Measurements from ENCODE around the gene MIB2. TPM values are rescaled to one million over a fixed set of nuclear protein-coding genes. Genes with fewer than 3 reads are reported as not detected.

MIB2 gene
- total and polyA plus RNA-seq, 2 of the 4 experiments (the other 2 are of a cell fraction) = 17.2 to 47.8 TPM

DNA sequence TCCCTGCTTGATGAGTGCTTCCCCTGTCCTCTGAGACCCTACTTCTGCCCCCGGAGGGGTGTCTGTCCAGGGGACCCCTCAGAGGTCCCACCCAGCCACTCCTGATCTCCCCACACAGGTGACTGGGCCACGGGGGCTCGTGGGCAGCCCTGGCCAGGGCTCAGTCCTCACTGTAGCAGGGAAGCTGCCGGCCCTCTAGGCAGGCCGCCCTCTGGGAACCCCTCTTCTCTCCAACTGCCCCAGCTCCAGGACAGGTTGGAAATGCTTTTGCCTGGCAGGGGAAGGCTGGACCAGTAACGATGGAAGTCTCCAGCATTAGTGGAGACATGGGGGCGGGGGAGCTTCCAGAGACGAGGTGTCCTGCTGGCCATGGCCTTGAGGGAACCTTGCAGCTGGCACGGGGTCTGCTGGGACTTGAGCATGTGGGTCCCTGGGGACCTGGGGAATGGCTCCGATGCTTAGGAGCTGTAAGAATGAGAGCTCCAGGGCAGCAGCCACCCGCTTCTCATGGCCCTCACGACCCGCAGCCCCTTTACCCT, 12.3 kb upstream of the MIB2 start:
- no peak for TF ChIP-seq RAD21 (IDR thresholded peaks at IDR 0.05; ENCODE audit: low read length)
- TF ChIP-seq RFX5 (IDR thresholded peaks at IDR 0.05; ENCODE audit: low read depth, low read length) = no peak
- TF ChIP-seq NFE2L2 (IDR thresholded peaks at IDR 0.05; ENCODE audit: low read depth, low read length) = no peak
- no peak for TF ChIP-seq BHLHE40 (IDR thresholded peaks at IDR 0.05; ENCODE audit: low read depth, low read length)
- no peak for TF ChIP-seq CEBPB (IDR thresholded peaks at IDR 0.05; ENCODE audit: low read depth, low read length)
- no peak for TF ChIP-seq SMC3 (IDR thresholded peaks at IDR 0.05; ENCODE audit: low read depth, low read length)
- TF ChIP-seq USF2 (IDR thresholded peaks at IDR 0.05; ENCODE audit: low read depth, low read length) = no peak
- no peak for TF ChIP-seq FOS (IDR thresholded peaks at IDR 0.05; ENCODE audit: low read depth, low read length)
- no peak for TF ChIP-seq CTCF (conservative IDR thresholded peaks at IDR 0.05; ENCODE audit: low read depth, low read length)
- TF ChIP-seq POLR2A (IDR thresholded peaks at IDR 0.05; ENCODE audit: low read depth, low read length) = no peak
- TF ChIP-seq, protein P1, sequence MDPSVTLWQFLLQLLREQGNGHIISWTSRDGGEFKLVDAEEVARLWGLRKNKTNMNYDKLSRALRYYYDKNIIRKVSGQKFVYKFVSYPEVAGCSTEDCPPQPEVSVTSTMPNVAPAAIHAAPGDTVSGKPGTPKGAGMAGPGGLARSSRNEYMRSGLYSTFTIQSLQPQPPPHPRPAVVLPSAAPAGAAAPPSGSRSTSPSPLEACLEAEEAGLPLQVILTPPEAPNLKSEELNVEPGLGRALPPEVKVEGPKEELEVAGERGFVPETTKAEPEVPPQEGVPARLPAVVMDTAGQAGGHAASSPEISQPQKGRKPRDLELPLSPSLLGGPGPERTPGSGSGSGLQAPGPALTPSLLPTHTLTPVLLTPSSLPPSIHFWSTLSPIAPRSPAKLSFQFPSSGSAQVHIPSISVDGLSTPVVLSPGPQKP (IDR thresholded peaks at IDR 0.05; ENCODE audit: borderline replicate concordance, low read depth, low read length) = no peak
- no peak for TF ChIP-seq RCOR1 (IDR thresholded peaks at IDR 0.05; ENCODE audit: insufficient replicate concordance, low read length)
- no peak for TF ChIP-seq MAFK (IDR thresholded peaks at IDR 0.05; ENCODE audit: low read depth, low read length)
- no peak for TF ChIP-seq MXI1 (IDR thresholded peaks at IDR 0.05; ENCODE audit: borderline replicate concordance, low read depth, low read length)
- no peak for TF ChIP-seq CHD1 (IDR thresholded peaks at IDR 0.05; ENCODE audit: low read depth, low read length)
- TF ChIP-seq MAZ (IDR thresholded peaks at IDR 0.05; ENCODE audit: borderline replicate concordance, low read depth, low read length) = no peak
- ChIA-PET CTCF (no interaction called here), POLR2A (ENCODE audit: unreplicated experiment) (interaction anchor here (1.1 kb wide), 1 partner anchor 11 kb away, joined by 3 read pairs; no protein-coding TSS in a partner anchor)
- 68% methylated on average over 7 of the region's 13 CpGs; no CpG with 5 or more reads in 1 of the 2 experiments for WGBS, 2 experiments (ENCODE audit: extremely low coverage in 2 of 2, insufficient read length in 1 of 2)
- intact Hi-C loops (cut with micrococcal nuclease) = no loop called here
- ATAC-seq (ENCODE audit: low read depth) = no peak
- Histone ChIP-seq H3K9me3 (ENCODE audit: control insufficient read depth, insufficient read depth, low read length) (no peaks in the 10 kb centered on the region), H4K20me1 (ENCODE audit: insufficient read depth, low read length) (no peaks in the 10 kb centered on the region), H2AK5ac (ENCODE audit: low read depth, low read length) (no peak overlapping the region), H3K79me1 (ENCODE audit: low read depth in 1 of 2, low read length in 2 of 2) (no peaks in the 10 kb centered on the region), H4K5ac (ENCODE audit: low read depth, low read length) (no peak overlapping the region), H3K56ac (ENCODE audit: extremely low read depth, insufficient read depth, low read length) (no peak overlapping the region), H3K36me3 (ENCODE audit: control insufficient read depth, insufficient read depth, low read length) (no peaks in the 10 kb centered on the region), H3K9me1 (ENCODE audit: insufficient read depth, low read length) (no peaks in the 10 kb centered on the region), H2BK120ac (ENCODE audit: low read depth, low read length) (no peak overlapping the region), H3K14ac (replicated peaks; ENCODE audit: low read depth, low read length) (no peak overlapping the region), H3K4me3 (ENCODE audit: insufficient read depth, low read depth, low read length) (no peak overlapping the region), H3K9ac (ENCODE audit: low read depth, low read length) (no peak overlapping the region), H3K27ac (ENCODE audit: insufficient read depth, low read length) (no peak overlapping the region), H3K23ac (ENCODE audit: low read depth, low read length) (no peak overlapping the region), H4K8ac (ENCODE audit: low read depth in 2 of 2, low read length in 2 of 2) (no peak overlapping the region), H2BK20ac (ENCODE audit: low read depth, low read length) (no peak overlapping the region), H3K4me1 (ENCODE audit: control insufficient read depth, insufficient read depth, low read length) (peaks cover 5% of the 10 kb centered on the region; the same call in 1 of the 2 replicates), H3K4ac (ENCODE audit: low read depth, low read length) (no peak overlapping the region), H4K91ac (ENCODE audit: insufficient read depth, low read depth, low read length) (no peak overlapping the region), H2AK9ac (replicated peaks; ENCODE audit: low read depth, low read length, poor library complexity) (no peak overlapping the region), H3K27me3 (ENCODE audit: control insufficient read depth, insufficient read depth, low read length) (peaks cover 3% of the 10 kb centered on the region; the same call in 1 of the 2 replicates), H3K4me2 (ENCODE audit: low read depth, low read length) (no peak overlapping the region), H3K18ac (ENCODE audit: low read depth, low read length) (no peak overlapping the region), H2AFZ (replicated peaks; ENCODE audit: low read length, poor library complexity) (no peak overlapping the region), H2BK5ac (ENCODE audit: low read depth, low read length, poor library complexity, severe bottlenecking) (no peak overlapping the region), H2BK15ac (ENCODE audit: low read depth, low read length) (no peak overlapping the region)
- dilution Hi-C loops (cut with HindIII; ENCODE audit: low sequenced_read_pairs, unreplicated experiment) = no loop called here
- in situ Hi-C loops (cut with MboI; ENCODE audit: low sequenced_read_pairs) = no loop called here
- no peak for DNase-seq
- BruUV-seq (replicated peaks) = no TSS peak
